AG10803 (cell line): ENCODE measurements around the gene DISP2.

ENCODE experiments used
- DNase-seq: peaks from one replicate; pipeline ENCODE4 v3.0.0; 2010; ENCODE audit warnings: low read depth
- H3K4me3 ChIP-seq: 2 replicates; pipeline ENCODE4 v1.5.1; 2011; ENCODE audit warnings: mild to moderate bottlenecking, low read length, control low read depth
- TF ChIP-seq, protein P1 (sequence below): conservative IDR thresholded peaks from 2 replicates; pipeline ENCODE4 v1.5.1; 2011; ENCODE audit warnings: mild to moderate bottlenecking, low read length, control low read depth, inconsistent platforms

DISP2 gene

DNA sequence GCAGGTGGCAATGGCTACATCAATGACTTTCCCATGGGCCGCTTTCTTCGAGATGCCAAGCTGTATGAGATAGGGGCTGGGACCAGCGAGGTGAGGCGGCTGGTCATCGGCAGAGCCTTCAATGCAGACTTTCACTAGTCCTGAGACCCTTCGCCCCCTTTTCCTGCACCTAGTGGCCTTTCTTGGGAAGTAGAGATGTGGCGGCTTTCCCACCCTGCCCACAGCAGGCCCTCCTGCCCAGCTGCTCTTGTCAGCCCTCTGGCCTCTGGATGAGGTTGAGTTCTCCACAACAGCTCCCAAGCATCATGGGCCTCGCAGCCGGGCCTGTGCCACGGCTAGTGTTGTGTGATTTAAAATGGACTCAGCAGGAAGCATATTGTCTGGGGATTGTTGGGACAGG lies 60.1 kb downstream of the DISP2 start:
- TF ChIP-seq, protein P1, sequence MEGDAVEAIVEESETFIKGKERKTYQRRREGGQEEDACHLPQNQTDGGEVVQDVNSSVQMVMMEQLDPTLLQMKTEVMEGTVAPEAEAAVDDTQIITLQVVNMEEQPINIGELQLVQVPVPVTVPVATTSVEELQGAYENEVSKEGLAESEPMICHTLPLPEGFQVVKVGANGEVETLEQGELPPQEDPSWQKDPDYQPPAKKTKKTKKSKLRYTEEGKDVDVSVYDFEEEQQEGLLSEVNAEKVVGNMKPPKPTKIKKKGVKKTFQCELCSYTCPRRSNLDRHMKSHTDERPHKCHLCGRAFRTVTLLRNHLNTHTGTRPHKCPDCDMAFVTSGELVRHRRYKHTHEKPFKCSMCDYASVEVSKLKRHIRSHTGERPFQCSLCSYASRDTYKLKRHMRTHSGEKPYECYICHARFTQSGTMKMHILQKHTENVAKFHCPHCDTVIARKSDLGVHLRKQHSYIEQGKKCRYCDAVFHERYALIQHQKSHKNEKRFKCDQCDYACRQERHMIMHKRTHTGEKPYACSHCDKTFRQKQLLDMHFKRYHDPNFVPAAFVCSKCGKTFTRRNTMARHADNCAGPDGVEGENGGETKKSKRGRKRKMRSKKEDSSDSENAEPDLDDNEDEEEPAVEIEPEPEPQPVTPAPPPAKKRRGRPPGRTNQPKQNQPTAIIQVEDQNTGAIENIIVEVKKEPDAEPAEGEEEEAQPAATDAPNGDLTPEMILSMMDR, result no peak
- H3K4me3 ChIP-seq, result no peak overlapping the region
- no peak for DNase-seq

DNA sequence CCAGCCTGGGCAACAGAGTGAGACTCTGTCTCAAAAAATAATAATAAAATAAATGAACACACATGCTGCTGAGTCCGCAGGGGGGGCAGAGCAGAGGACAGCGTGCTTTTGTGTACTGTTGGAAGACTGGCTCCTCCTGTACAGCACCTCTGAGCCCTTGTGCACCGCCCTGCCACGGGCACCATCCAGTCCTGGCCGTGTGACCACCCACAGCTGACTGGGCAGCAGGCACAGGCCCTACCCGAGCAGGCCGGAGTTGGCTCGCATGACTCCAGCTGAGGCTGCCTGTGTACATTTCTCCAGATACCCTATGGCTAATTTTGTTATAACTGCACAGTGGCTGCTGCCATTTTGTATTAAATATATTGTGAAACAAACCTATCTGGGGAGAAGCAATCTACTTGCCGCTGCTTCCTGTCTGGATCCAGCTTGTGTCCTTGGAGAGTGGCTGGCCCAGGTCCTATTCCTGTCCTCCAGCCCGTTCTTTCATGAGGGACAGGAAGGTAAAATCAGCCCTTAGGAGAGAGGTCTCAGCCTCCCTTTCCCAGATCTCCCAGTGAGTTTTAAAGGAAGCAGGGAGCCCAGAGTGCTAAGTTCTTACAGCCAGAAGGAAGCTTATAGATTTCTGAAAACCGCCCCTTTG lies 62.2 kb downstream of the DISP2 start:
- TF ChIP-seq, protein P1, result no peak
- no peak overlapping the region for H3K4me3 ChIP-seq
- DNase-seq, result no peak

DNA sequence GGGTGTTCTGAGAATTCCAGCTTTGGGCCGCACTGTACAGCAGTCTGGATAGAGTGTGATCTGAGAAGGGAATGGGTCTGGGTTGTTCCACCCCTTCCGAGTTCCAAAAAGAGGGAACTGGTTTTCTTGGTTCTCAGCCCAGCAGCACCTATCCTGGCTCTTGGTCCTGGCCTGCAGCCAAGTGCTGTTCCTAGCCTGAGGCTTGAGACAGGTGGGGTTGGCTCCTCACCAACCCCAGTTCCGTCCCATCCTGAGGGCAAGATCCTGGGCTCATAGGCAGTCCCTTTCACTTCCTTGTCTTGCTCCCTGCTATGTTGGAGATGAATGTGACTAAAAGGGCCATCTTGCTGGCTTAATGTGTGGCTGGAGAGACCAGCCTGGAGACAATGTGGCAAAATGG lies 62.8 kb downstream of the DISP2 start:
- TF ChIP-seq, protein P1, result no peak
- no peak for DNase-seq
- no peak overlapping the region for H3K4me3 ChIP-seq

DNA sequence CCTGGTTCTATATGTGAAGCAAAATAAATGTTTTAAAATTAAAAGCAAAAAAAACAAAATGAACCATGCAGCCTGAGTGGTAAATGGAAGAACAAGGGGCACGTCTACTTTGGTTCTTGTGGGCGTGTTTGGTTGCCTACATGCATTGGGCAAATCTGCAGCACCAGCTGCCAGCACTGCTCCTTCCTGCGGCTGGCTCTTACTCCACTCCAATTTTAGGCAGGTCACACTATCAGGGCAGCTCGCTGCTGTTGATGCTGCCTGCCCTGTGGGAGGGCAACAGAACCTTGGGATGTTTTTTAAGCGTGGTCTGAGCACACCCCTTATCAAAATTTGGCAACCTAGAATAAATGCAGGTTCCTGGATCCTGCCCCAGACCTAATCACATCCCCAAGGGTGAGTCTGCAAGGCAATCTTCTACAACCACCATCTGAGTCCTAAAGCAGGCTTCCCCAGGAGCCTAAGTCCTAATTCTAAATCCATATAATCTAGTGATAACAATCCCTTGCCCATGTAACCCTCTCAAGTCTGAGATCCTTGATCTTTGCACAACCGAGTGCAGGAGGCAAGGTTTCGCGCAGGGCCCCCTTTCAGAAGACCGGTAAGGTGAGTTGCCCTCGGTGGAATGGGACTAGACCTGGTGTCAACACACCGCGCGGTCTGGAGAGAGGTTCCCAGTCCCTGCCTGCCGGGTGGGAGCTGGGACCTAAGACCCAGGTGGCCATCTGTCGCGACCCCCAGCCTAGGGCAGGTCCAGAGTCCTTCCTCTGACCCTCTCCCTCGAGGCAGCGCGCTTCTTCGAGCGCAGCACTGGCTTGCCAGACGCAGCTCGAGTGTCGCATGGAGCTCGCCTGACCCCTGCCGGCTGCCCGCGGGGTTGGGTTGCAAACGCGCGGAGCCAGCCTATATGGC lies 63.5 kb downstream of the DISP2 start:
- no peak overlapping the region for H3K4me3 ChIP-seq
- peak; percentile 48 for DNase-seq
- TF ChIP-seq, protein P1, result peak; percentile 88

DNA sequence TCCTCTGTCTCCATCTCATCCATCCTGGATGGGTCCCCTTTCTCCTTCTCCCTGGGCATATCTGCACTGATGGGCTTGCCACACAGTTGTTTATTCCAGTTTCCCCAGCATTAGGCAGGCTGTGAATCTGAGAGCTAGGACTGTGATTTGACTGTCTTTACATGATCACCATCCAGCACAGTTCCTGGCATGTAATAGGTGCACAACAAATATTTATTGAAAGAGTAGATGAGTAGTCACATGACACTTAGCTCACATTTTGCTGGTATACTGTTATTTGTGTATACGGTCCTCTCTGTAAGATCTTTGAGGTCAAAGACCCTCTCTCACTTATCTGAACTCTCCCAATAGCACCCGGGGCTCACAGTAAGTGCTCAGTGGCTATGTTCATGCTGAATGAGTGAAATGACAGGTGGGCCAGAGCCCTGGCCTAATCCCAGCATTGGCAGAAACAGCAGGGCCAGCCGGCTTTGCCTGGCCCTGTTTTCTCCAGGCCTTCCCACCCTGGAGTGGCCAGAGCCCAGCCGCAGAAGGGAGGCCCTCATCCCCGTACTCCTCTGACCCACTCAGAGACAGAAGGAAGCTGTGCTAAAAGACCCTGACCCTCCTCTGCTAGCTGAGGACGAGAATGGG lies 66.6 kb downstream of the DISP2 start:
- TF ChIP-seq, protein P1, result no peak
- H3K4me3 ChIP-seq, result no peak overlapping the region
- DNase-seq, result no peak

DNA sequence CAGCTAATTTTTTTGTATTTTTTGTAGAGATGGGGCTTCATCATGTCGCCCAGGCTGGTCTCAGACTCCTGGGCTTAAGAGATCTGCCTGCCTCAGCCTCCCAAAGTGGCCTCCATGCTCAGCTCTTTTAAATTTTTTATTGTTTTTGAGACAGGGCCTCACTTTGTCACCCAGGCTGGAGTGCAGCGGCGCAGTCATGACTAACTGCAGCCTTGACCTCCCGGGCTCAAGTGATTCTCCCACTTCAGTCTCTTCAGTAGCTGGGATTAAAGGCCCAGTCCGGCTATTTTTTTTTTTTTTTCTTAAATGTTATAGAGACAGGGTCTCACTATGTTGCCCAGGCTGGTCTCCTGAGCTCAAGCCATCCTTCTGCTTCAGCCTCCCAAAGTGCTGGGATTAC lies 67.7 kb downstream of the DISP2 start:
- no peak overlapping the region for H3K4me3 ChIP-seq
- TF ChIP-seq, protein P1, result no peak
- no peak for DNase-seq
